HG02885 (cell line): ENCODE data around the gene CALML5.

ENCODE experiments used
- ATAC-seq: cut with Tn5 transposase; IDR thresholded peaks from one replicate; pipeline ENCODE4 v1.9.1; 2021; ENCODE audit warnings: mild to moderate bottlenecking; ENCODE audit not compliant: unreplicated experiment, poor library complexity

CALML5 gene

GRCh38 chr10:5499493-5500140, at the start of gene CALML5:
Gene CALML5, minus strand, starts transcription at chr10:5499570. Its CDS starts 132 bp downstream, at chr10:5499438.
- no peak for ATAC-seq

- ATAC-seq: no peak
These were observed 48.7 kb upstream of the CALML5 start for GRCh38 chr10:5547931-5548660.

GRCh38 chr10:5547681-5547930, 48.2 kb upstream of the CALML5 start:
- no peak for ATAC-seq

- no peak for ATAC-seq
These were observed 47.7 kb upstream of the CALML5 start for GRCh38 chr10:5546891-5547680.

- ATAC-seq: no peak
These were observed 46.7 kb upstream of the CALML5 start for GRCh38 chr10:5545778-5546710.

GRCh38 chr10:5545426-5545777, 46.0 kb upstream of the CALML5 start:
- no peak for ATAC-seq

GRCh38 chr10:5545011-5545410, 45.6 kb upstream of the CALML5 start:
- no peak for ATAC-seq

GRCh38 chr10:5544216-5544805, 44.9 kb upstream of the CALML5 start:
- ATAC-seq: no peak

GRCh38 chr10:5543623-5544022, 44.3 kb upstream of the CALML5 start:
- no peak for ATAC-seq

GRCh38 chr10:5542100-5542499, 42.7 kb upstream of the CALML5 start:
- no peak for ATAC-seq

- ATAC-seq: no peak
These were observed 41.5 kb upstream of the CALML5 start for GRCh38 chr10:5540891-5541290.

GRCh38 chr10:5540080-5540479, 40.7 kb upstream of the CALML5 start:
- ATAC-seq: no peak

- ATAC-seq: no peak
These were observed 39.7 kb upstream of the CALML5 start for GRCh38 chr10:5538892-5539651.

GRCh38 chr10:5538446-5538845, 39.1 kb upstream of the CALML5 start:
- no peak for ATAC-seq

- no peak for ATAC-seq
These were observed 38.3 kb upstream of the CALML5 start for GRCh38 chr10:5537684-5538083.

GRCh38 chr10:5536486-5537081, 37.2 kb upstream of the CALML5 start:
- no peak for ATAC-seq

- no peak for ATAC-seq
These were observed 35.8 kb upstream of the CALML5 start for GRCh38 chr10:5534880-5535856.
